Heart left ventricle (tissue), 13 donors: ENCODE data around the gene PPEF2.

Experiments used
- POLR2A ChIP-seq, 2 donors: fragments of 450-650 bp; IDR thresholded peaks; one replicate each; pipeline ENCODE4 v1.6.1; 2017; ENCODE audit warnings: antibody characterized with exemption in 2 of 2, mild to moderate bottlenecking in 2 of 2, moderate library complexity in 2 of 2
- TF ChIP-seq, protein P1 (sequence below), 12 donors: fragments of 200-600 bp; sonication (generic) in 4 of 12; IDR thresholded peaks; one replicate each; pipeline versions ENCODE4 v1.5.0 to v1.8.0; 2018 to 2022; ENCODE audit warnings: antibody characterized with exemption in 12 of 12, mild to moderate bottlenecking in 5 of 12
- donor health status: ischemic (EF 13 %, LVEDD 7.1; RV severe dilation, severe dysfunction).
- donor health status: DM: no; HTN: yes; CAD: no.
- donor health status: DM: no; HTN: no; CAD: no.
- donor health status: ischemic (EF 25% LVEDD 6.9; RV normal size, moderate dysfunction).
- donor health status: ischemic (EF 25% LVEDD 5.7; RV mildly dilated, moderate dysfunction).
- donor health status: ischemic (EF 35%, LVEDD 5.7; RV mildly dilated, moderate dysfunction).
- donor health status: nonischemic (EF 11% LVEDD 7.7; RV severe dilation, severe dysfunction).
- donor health status: DM: yes; HTN: yes; CAD: no.
- donor health status: PGD.
- donor health status: ischemic (EF 29% LVEDD 5.4; RV normal size, mild dysfunction).
- donor health status: nonischemic (EF 23%, LVEDD 6.1; RV moderate dilation, normal function).

DNA sequence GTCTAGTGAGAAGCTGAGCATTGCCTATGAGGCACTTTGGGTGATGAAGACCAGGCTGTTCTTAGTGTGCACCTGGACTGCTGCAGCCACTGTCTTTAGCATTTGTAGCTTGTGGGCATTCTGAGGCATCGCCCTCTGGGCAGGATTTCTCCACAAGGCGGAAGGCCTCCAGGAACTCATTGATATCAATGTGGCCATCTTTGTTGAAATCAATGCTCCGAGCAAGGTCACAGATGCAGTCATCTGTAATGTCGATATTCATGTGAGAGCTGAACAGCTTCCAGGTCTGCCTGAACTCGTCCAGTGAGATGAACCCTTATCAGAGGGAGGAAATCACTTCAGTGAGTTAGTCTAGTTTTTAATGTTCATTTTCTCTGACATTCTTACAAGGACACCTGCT lies 41.6 kb downstream of the PPEF2 start:
- TF ChIP-seq POLR2A (IDR thresholded peaks at IDR 0.05), result no peak
- TF ChIP-seq, protein P1, sequence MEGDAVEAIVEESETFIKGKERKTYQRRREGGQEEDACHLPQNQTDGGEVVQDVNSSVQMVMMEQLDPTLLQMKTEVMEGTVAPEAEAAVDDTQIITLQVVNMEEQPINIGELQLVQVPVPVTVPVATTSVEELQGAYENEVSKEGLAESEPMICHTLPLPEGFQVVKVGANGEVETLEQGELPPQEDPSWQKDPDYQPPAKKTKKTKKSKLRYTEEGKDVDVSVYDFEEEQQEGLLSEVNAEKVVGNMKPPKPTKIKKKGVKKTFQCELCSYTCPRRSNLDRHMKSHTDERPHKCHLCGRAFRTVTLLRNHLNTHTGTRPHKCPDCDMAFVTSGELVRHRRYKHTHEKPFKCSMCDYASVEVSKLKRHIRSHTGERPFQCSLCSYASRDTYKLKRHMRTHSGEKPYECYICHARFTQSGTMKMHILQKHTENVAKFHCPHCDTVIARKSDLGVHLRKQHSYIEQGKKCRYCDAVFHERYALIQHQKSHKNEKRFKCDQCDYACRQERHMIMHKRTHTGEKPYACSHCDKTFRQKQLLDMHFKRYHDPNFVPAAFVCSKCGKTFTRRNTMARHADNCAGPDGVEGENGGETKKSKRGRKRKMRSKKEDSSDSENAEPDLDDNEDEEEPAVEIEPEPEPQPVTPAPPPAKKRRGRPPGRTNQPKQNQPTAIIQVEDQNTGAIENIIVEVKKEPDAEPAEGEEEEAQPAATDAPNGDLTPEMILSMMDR (IDR thresholded peaks at IDR 0.05), result no peak
